Left hindlimb (tissue), 1 donor: Measurements from ENCODE around the gene FBXO42.

Experiments used
- DNase-seq: peaks from one replicate; pipeline ENCODE4 v3.0.0-alpha.2; 2018

The FBXO42 gene

GRCh38 chr1:16351994-16352841, at the start of gene FBXO42:
Gene FBXO42 (minus strand): TSS chr1:16352480. CDS start chr1:16315418, 37,062 bp downstream.
- peak; percentile 97 for DNase-seq

- no peak for DNase-seq
Measured at GRCh38 chr1:16398371-16398953, 46.2 kb upstream of the FBXO42 start.

- DNase-seq: no peak
Measured at GRCh38 chr1:16397120-16397519, 44.8 kb upstream of the FBXO42 start.

GRCh38 chr1:16396591-16396990, 44.3 kb upstream of the FBXO42 start:
- no peak for DNase-seq

- no peak for DNase-seq
Measured at GRCh38 chr1:16394977-16395376, 42.7 kb upstream of the FBXO42 start.

GRCh38 chr1:16393570-16394521, 41.6 kb upstream of the FBXO42 start:
- no peak for DNase-seq

GRCh38 chr1:16392740-16393569, 40.7 kb upstream of the FBXO42 start:
- DNase-seq: no peak

- DNase-seq: no peak
Measured at GRCh38 chr1:16391411-16391810, 39.1 kb upstream of the FBXO42 start.

GRCh38 chr1:16387201-16388188, 35.2 kb upstream of the FBXO42 start:
- peak; percentile 49 for DNase-seq

- no peak for DNase-seq
Measured at GRCh38 chr1:16386454-16387113, 34.3 kb upstream of the FBXO42 start.

- no peak for DNase-seq
Measured at GRCh38 chr1:16385659-16386453, 33.6 kb upstream of the FBXO42 start.

- DNase-seq: no peak
Measured at GRCh38 chr1:16383888-16384287, 31.6 kb upstream of the FBXO42 start.

GRCh38 chr1:16380868-16381267, 28.6 kb upstream of the FBXO42 start:
- DNase-seq: no peak

- no peak for DNase-seq
Measured at GRCh38 chr1:16378443-16378842, 26.2 kb upstream of the FBXO42 start.

- no peak for DNase-seq
Measured at GRCh38 chr1:16376971-16377370, 24.7 kb upstream of the FBXO42 start.

GRCh38 chr1:16375521-16376340, 23.5 kb upstream of the FBXO42 start:
- no peak for DNase-seq

GRCh38 chr1:16374266-16374665, 22.0 kb upstream of the FBXO42 start:
- DNase-seq: no peak

GRCh38 chr1:16372535-16373285, 20.4 kb upstream of the FBXO42 start:
- no peak for DNase-seq
